H1 (cell line): ENCODE measurements around the gene ZNF550. TPM values are rescaled to one million over a fixed set of nuclear protein-coding genes. Genes with fewer than 3 reads are reported as not detected.

ENCODE experiments used
- ASH2L ChIP-seq: fragments of 200-600, 300-600 bp; sonication (generic); IDR thresholded peaks from one replicate; pipeline ENCODE4 v1.7.1; 2017; ENCODE audit warnings: low read length
- ATF3 ChIP-seq: IDR thresholded peaks from 2 replicates; pipeline ENCODE4 v1.6.1; 2011; ENCODE audit warnings: low read depth, mild to moderate bottlenecking, low read length; ENCODE audit not compliant: insufficient read depth
- BACH1 ChIP-seq: IDR thresholded peaks from 2 replicates; pipeline ENCODE4 v1.6.1; 2012; ENCODE audit warnings: low read length, improper control_type of control experiment
- BCL11A ChIP-seq, 2 experiments: IDR thresholded peaks; one replicate each; pipeline ENCODE4 v1.6.1; 2011; ENCODE audit warnings: low read depth in 2 of 2, low read length in 2 of 2, mild to moderate bottlenecking in 2 of 2
- BRCA1 ChIP-seq: IDR thresholded peaks from 2 replicates; pipeline ENCODE4 v1.6.1; 2012; ENCODE audit warnings: low read depth, low read length, improper control_type of control experiment
- CTCF ChIP-seq, 3 experiments: IDR thresholded peaks; 1 replicate in 2 of 3; 2 replicates in 1 of 3; pipeline versions ENCODE4 v1.5.1 to v1.6.1; 2011; ENCODE audit warnings: low read length in 3 of 3, mild to moderate bottlenecking in 3 of 3, inconsistent platforms in 2 of 3, low read depth in 1 of 3, moderate library complexity in 1 of 3; ENCODE audit not compliant: insufficient read depth in 1 of 3; ENCODE audit errors: control extremely low read depth in 1 of 3
- EGR1 ChIP-seq: IDR thresholded peaks from 2 replicates; pipeline ENCODE4 v1.6.1; 2011; ENCODE audit warnings: low read depth, low read length, borderline replicate concordance
- HDAC2 ChIP-seq, 2 experiments: fragments of 300-600 bp in 1 of 2; sonication (generic) in 1 of 2; IDR thresholded peaks; 2 replicates each; pipeline ENCODE4 v1.6.1; 2011 to 2012; ENCODE audit warnings: low read depth in 2 of 2, low read length in 2 of 2, mild to moderate bottlenecking in 2 of 2, moderate library complexity in 2 of 2, borderline replicate concordance in 1 of 2, inconsistent platforms in 1 of 2
- JUN ChIP-seq: IDR thresholded peaks from 2 replicates; pipeline ENCODE4 v1.6.1; 2011; ENCODE audit warnings: low read depth, mild to moderate bottlenecking, improper control_type of control experiment, low read length
- JUND ChIP-seq: IDR thresholded peaks from 2 replicates; pipeline ENCODE4 v1.6.1; 2011; ENCODE audit warnings: mild to moderate bottlenecking, improper control_type of control experiment, low read length
- KDM4A ChIP-seq: IDR thresholded peaks from one replicate; pipeline ENCODE4 v1.7.1; 2012; ENCODE audit warnings: low read depth, mild to moderate bottlenecking, moderate library complexity, low read length, inconsistent platforms; ENCODE audit not compliant: severe bottlenecking
- NRF1 ChIP-seq: IDR thresholded peaks from 2 replicates; pipeline ENCODE4 v1.6.1; 2011; ENCODE audit warnings: mild to moderate bottlenecking, low read depth, low read length, improper control_type of control experiment
- PHF8 ChIP-seq: fragments of 200-600 bp; sonication (generic); conservative IDR thresholded peaks from 2 replicates; pipeline ENCODE4 v1.7.1; 2012; ENCODE audit warnings: low read depth, mild to moderate bottlenecking, inconsistent platforms, low read length, moderate library complexity
- POLR2AphosphoS5 ChIP-seq: IDR thresholded peaks from 2 replicates; pipeline ENCODE4 v1.6.1; 2011; ENCODE audit warnings: low read depth, low read length
- RAD21 ChIP-seq, 2 experiments: IDR thresholded peaks in 1 of 2; conservative IDR thresholded peaks in 1 of 2; 2 replicates each; pipeline ENCODE4 v1.6.1; 2011; ENCODE audit warnings: low read depth in 2 of 2, low read length in 2 of 2, improper control_type of control experiment in 1 of 2, inconsistent platforms in 1 of 2, mild to moderate bottlenecking in 1 of 2, moderate library complexity in 1 of 2
- RBBP5 ChIP-seq: IDR thresholded peaks from 2 replicates; pipeline ENCODE4 v1.7.1; 2012; ENCODE audit warnings: low read depth, mild to moderate bottlenecking, inconsistent platforms, low read length, moderate library complexity, borderline replicate concordance
- SP2 ChIP-seq: IDR thresholded peaks from 2 replicates; pipeline ENCODE4 v1.6.1; 2012; ENCODE audit warnings: mild to moderate bottlenecking, low read length, inconsistent platforms
- SP4 ChIP-seq: IDR thresholded peaks from 2 replicates; pipeline ENCODE4 v1.6.1; 2012; ENCODE audit warnings: low read length, inconsistent platforms
- TAF1 ChIP-seq: IDR thresholded peaks from 2 replicates; pipeline ENCODE4 v1.6.1; 2011; ENCODE audit warnings: mild to moderate bottlenecking, low read depth, low read length
- TBP ChIP-seq: IDR thresholded peaks from 2 replicates; pipeline ENCODE4 v1.6.1; 2011; ENCODE audit warnings: low read depth, low read length, improper control_type of control experiment
- polyA plus RNA-seq, 7 experiments: library from polyadenylated mRNA; depleted of rRNA in 3 of 7; stranded (reverse) in 5 of 7; unstranded in 2 of 7; fragments of >200 nt in 5 of 7; fragments of 200-250 nt in 2 of 7; gene quantifications; 1 replicate in 5 of 7; 2 replicates in 1 of 7; 4 replicates in 1 of 7; pipeline versions ENCODE4 v1.2.1 to v1.2.3, GENCODE V29; 2011 to 2013; ENCODE audit warnings: missing spikeins in 2 of 7, mixed read lengths in 2 of 7
- total RNA-seq: library from RNA; stranded (reverse); fragmentation: NEBNext Ultra II Directional; extraction: Animal tissue kit (Norgen Biotek cat#: 25700); gene quantifications from 2 replicates; pipeline ENCODE4 v1.2.1, GENCODE V29; 2021

The ZNF550 gene
- total and polyA plus RNA-seq, 2 of the 8 experiments (the other 6 are each of a cell fraction or from before 2014, with no cell fraction given) = 4.5 to 10.7 TPM

GRCh38 chr19:57578487-57579205, 19.0 kb upstream of the ZNF550 start, which contains the start of gene ZNF416 (continued):
- TF ChIP-seq TBP = peak; percentile 46; the same call in 1 of the 2 replicates
- TF ChIP-seq ASH2L = peak; percentile 90
- TF ChIP-seq JUND = no peak
- TF ChIP-seq RBBP5 = 0 out of 2 replicates have a peak, but pooled peaks have one; percentile 60
- TF ChIP-seq SP2 = peak; percentile 52; the same call in 1 of the 2 replicates
- TF ChIP-seq RAD21 (IDR thresholded peaks at IDR 0.05 in 1 of 2, conservative IDR thresholded peaks at IDR 0.05 in 1 of 2; ENCODE audit: low read depth in 2 of 2, low read length in 2 of 2) = peak in 1 of 2 experiments; percentile 3; a peak in 1 of 4 replicates
- TF ChIP-seq EGR1 = no peak
- no peak; the same call in 1 of the 2 replicates for TF ChIP-seq SP4
- peak; percentile 19; the same call in 1 of the 2 replicates for TF ChIP-seq BACH1
- peak; percentile 61; the same call in 1 of the 2 replicates for TF ChIP-seq BRCA1
- TF ChIP-seq POLR2AphosphoS5 = peak; percentile 81
- TF ChIP-seq TAF1 = peak; percentile 62
- TF ChIP-seq CTCF (IDR thresholded peaks at IDR 0.05; ENCODE audit: control extremely low read depth in 1 of 3, insufficient read depth in 1 of 3, low read depth in 1 of 3, low read length in 3 of 3) = peak in 1 of 3 experiments; percentile 13; a peak in 1 of 4 replicates
- TF ChIP-seq KDM4A = peak; percentile 82
- no peak for TF ChIP-seq NRF1
- no peak for TF ChIP-seq ATF3
- TF ChIP-seq HDAC2 (IDR thresholded peaks at IDR 0.05; ENCODE audit: borderline replicate concordance in 1 of 2, low read depth in 2 of 2, low read length in 2 of 2) = 0 out of 4 replicates have a peak, but pooled peaks of 1 of the 2 experiments have one; percentile 37
- TF ChIP-seq PHF8 = peak; percentile 87
- no peak for TF ChIP-seq JUN
- TF ChIP-seq BCL11A (IDR thresholded peaks at IDR 0.05; ENCODE audit: low read depth in 2 of 2, low read length in 2 of 2) = no peak
